Sigmoid colon (tissue), 4 donors: ENCODE data around the gene GOLGA8N.
"Not testable (repeated sequence)": the region's sequence is repeated elsewhere in the genome, so short reads cannot be mapped to it uniquely, and the experiment has no call there.

ENCODE experiments used
- EP300 ChIP-seq, 4 donors: sonication (generic); formaldehyde crosslinking; IDR thresholded peaks; one replicate each; pipeline ENCODE4 v1.6.1; 2017; ENCODE audit warnings: antibody characterized with exemption in 4 of 4
- POLR2A ChIP-seq, 2 donors: fragments of 450-650 bp; IDR thresholded peaks; one replicate each; pipeline ENCODE4 v1.6.1; 2016; ENCODE audit warnings: antibody characterized with exemption in 2 of 2, mild to moderate bottlenecking in 2 of 2, moderate library complexity in 2 of 2
- TF ChIP-seq, protein P1 (sequence below), 4 experiments: fragments of 450-650 bp in 3 of 4; fragments of 200-600 bp in 1 of 4; IDR thresholded peaks; one replicate each; pipeline ENCODE4 v1.5.1; 2016 to 2019; ENCODE audit warnings: antibody characterized with exemption in 4 of 4, mild to moderate bottlenecking in 3 of 4, moderate library complexity in 2 of 4

DNA sequence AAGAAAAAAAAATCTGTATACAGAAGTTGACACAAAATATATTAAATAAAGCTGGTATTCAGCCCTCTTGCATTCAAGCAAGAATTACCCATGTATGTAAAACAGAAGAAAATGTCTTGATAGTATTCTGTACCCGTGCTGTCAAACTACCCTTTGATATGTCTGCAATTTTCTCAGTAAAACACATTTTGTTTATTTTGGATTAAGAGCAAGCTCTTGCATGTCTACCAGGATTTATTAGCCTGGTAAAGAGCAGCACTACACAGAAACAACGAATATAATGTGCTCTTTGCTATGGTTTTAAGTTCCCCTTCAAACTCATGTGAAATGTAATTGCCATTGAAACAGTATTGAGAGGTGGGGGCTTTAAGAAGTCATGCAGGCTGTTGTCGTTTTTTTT, 24.3 kb upstream of the GOLGA8N start:
- TF ChIP-seq, protein P1, sequence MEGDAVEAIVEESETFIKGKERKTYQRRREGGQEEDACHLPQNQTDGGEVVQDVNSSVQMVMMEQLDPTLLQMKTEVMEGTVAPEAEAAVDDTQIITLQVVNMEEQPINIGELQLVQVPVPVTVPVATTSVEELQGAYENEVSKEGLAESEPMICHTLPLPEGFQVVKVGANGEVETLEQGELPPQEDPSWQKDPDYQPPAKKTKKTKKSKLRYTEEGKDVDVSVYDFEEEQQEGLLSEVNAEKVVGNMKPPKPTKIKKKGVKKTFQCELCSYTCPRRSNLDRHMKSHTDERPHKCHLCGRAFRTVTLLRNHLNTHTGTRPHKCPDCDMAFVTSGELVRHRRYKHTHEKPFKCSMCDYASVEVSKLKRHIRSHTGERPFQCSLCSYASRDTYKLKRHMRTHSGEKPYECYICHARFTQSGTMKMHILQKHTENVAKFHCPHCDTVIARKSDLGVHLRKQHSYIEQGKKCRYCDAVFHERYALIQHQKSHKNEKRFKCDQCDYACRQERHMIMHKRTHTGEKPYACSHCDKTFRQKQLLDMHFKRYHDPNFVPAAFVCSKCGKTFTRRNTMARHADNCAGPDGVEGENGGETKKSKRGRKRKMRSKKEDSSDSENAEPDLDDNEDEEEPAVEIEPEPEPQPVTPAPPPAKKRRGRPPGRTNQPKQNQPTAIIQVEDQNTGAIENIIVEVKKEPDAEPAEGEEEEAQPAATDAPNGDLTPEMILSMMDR (IDR thresholded peaks at IDR 0.05): not testable (repeated sequence)
- TF ChIP-seq EP300, POLR2A (IDR thresholded peaks at IDR 0.05): not testable (repeated sequence)
